Retina (tissue), 1 donor: ENCODE data around the gene FBXO4.
"Not testable (repeated sequence)": the region's sequence is repeated elsewhere in the genome, so short reads cannot be mapped to it uniquely, and the experiment has no call there.

Experiments used
- DNase-seq: peaks from one replicate; pipeline ENCODE4 v3.0.0-alpha.2; 2016

FBXO4 gene

GRCh38 chr5:41924526-41924871, 582 bp upstream of the FBXO4 start:
- no peak for DNase-seq

GRCh38 chr5:41925555-41925951, 472 bp downstream of the FBXO4 start:
- no peak for DNase-seq

- DNase-seq, result no peak
These were observed 2.5 kb downstream of the FBXO4 start for GRCh38 chr5:41927604-41928003.

GRCh38 chr5:41929035-41929434, 4.0 kb downstream of the FBXO4 start:
- DNase-seq, result no peak

- DNase-seq, result no peak
These were observed 7.7 kb downstream of the FBXO4 start for GRCh38 chr5:41932770-41933169.

GRCh38 chr5:41935544-41935943, 10.5 kb downstream of the FBXO4 start:
- DNase-seq, result no peak

GRCh38 chr5:41940641-41941040, 15.6 kb downstream of the FBXO4 start:
- no peak for DNase-seq

- DNase-seq, result not testable (repeated sequence)
These were observed 20.4 kb downstream of the FBXO4 start for GRCh38 chr5:41945332-41945955.

GRCh38 chr5:41951224-41951623, 26.1 kb downstream of the FBXO4 start:
- no peak for DNase-seq

- DNase-seq, result no peak
These were observed 29.2 kb downstream of the FBXO4 start for GRCh38 chr5:41954286-41954685.

GRCh38 chr5:41955432-41956024, 30.4 kb downstream of the FBXO4 start:
- no peak for DNase-seq

GRCh38 chr5:41956943-41957342, 31.9 kb downstream of the FBXO4 start:
- no peak for DNase-seq

- no peak for DNase-seq
These were observed 35.4 kb downstream of the FBXO4 start for GRCh38 chr5:41960481-41960880.

GRCh38 chr5:41961736-41962135, 36.7 kb downstream of the FBXO4 start:
- no peak for DNase-seq

GRCh38 chr5:41962491-41962890, 37.4 kb downstream of the FBXO4 start:
- no peak for DNase-seq

- DNase-seq, result no peak
These were observed 41.5 kb downstream of the FBXO4 start for GRCh38 chr5:41966401-41967105.

- no peak for DNase-seq
These were observed 42.3 kb downstream of the FBXO4 start for GRCh38 chr5:41967401-41967800.

- no peak for DNase-seq
These were observed 43.2 kb downstream of the FBXO4 start for GRCh38 chr5:41968153-41968723.

- DNase-seq, result no peak
These were observed 48.0 kb downstream of the FBXO4 start for GRCh38 chr5:41973087-41973486.

- no peak for DNase-seq
These were observed 48.8 kb downstream of the FBXO4 start for GRCh38 chr5:41973887-41974286.

GRCh38 chr5:41978676-41979075, 53.6 kb downstream of the FBXO4 start:
- DNase-seq, result no peak

GRCh38 chr5:41980396-41980795, 55.3 kb downstream of the FBXO4 start:
- DNase-seq, result no peak

GRCh38 chr5:41980870-41981269, 55.8 kb downstream of the FBXO4 start:
- DNase-seq, result no peak

GRCh38 chr5:41982858-41983257, 57.8 kb downstream of the FBXO4 start:
- not testable (repeated sequence) for DNase-seq
